ENCODE results near the gene C1orf159.
"Not testable (repeated sequence)": the region's sequence is repeated elsewhere in the genome, so short reads cannot be mapped to it uniquely, and the experiment has no call there.

The C1orf159 gene
- 13.3 reads per million, percentile 38 among the genes with 10 or more reads in this experiment for total RNA-seq

GRCh38 chr1:1115786-1116700 lies at the start of gene C1orf159:
C1orf159 (minus strand) TSS chr1:1116089; CDS start chr1:1091543, 24,546 bp downstream.
- peak; percentile 98 for DNase-seq

- DNase-seq, result no peak
Observed at GRCh38 chr1:1165485-1165884, 49.6 kb upstream of the C1orf159 start.

- no peak for DNase-seq
Observed at GRCh38 chr1:1164701-1165451, 49.0 kb upstream of the C1orf159 start.

- no peak for DNase-seq
Observed at GRCh38 chr1:1164361-1164700, 48.4 kb upstream of the C1orf159 start.

- DNase-seq, result no peak
Observed at GRCh38 chr1:1163538-1164070, 47.7 kb upstream of the C1orf159 start.

GRCh38 chr1:1162597-1163537 lies 47.0 kb upstream of the C1orf159 start:
- DNase-seq, result no peak

- no peak for DNase-seq
Observed at GRCh38 chr1:1161683-1162079, 45.8 kb upstream of the C1orf159 start.

GRCh38 chr1:1161078-1161682 lies 45.3 kb upstream of the C1orf159 start:
- DNase-seq, result no peak

GRCh38 chr1:1160281-1160930 lies 44.5 kb upstream of the C1orf159 start:
- no peak for DNase-seq

- no peak for DNase-seq
Observed at GRCh38 chr1:1157914-1158710, 42.2 kb upstream of the C1orf159 start.

GRCh38 chr1:1157426-1157913 lies 41.6 kb upstream of the C1orf159 start:
- DNase-seq, result peak; percentile 31

- DNase-seq, result no peak
Observed at GRCh38 chr1:1157033-1157365, 41.1 kb upstream of the C1orf159 start.

- DNase-seq, result no peak
Observed at GRCh38 chr1:1156140-1157032, 40.5 kb upstream of the C1orf159 start.

GRCh38 chr1:1155258-1155657 lies 39.4 kb upstream of the C1orf159 start:
- DNase-seq, result no peak

GRCh38 chr1:1153874-1154273 lies 38.0 kb upstream of the C1orf159 start:
- no peak for DNase-seq

- not testable (repeated sequence) for DNase-seq
Observed at GRCh38 chr1:1153215-1153614, 37.3 kb upstream of the C1orf159 start.

- not testable (repeated sequence) for DNase-seq
Observed at GRCh38 chr1:1152431-1152830, 36.5 kb upstream of the C1orf159 start.

GRCh38 chr1:1151306-1151705 lies 35.4 kb upstream of the C1orf159 start:
- DNase-seq, result no peak

GRCh38 chr1:1150100-1150499 lies 34.2 kb upstream of the C1orf159 start:
- no peak for DNase-seq
